Neutrophil (primary cell): ENCODE measurements around the gene GNRHR.

Experiments
- H3K27ac ChIP-seq: fragments of 200-600 bp; sonication (generic); 2 replicates; pipeline ENCODE4 v1.5.1; 2016; ENCODE audit warnings: mild to moderate bottlenecking, moderate library complexity
- H3K27me3 ChIP-seq: fragments of 200-600 bp; sonication (generic); 2 replicates; pipeline ENCODE4 v1.6.0; 2016; ENCODE audit warnings: mild to moderate bottlenecking
- H3K36me3 ChIP-seq: fragments of 200-600 bp; sonication (generic); 2 replicates; pipeline ENCODE4 v1.5.1; 2017
- H3K4me1 ChIP-seq, 2 experiments: fragments of 200-600 bp in 1 of 2; sonication (generic) in 1 of 2; 1 replicate in 1 of 2; 2 replicates in 1 of 2; pipeline versions ENCODE4 v1.5.1 to v1.6.1; 2013 to 2016; ENCODE audit warnings: low read depth in 1 of 2, low read length in 1 of 2, mild to moderate bottlenecking in 1 of 2, moderate library complexity in 1 of 2; ENCODE audit not compliant: control insufficient read depth in 1 of 2, insufficient read depth in 1 of 2
- H3K4me3 ChIP-seq, 2 experiments: fragments of 200-600 bp in 1 of 2; sonication (generic) in 1 of 2; 1 replicate in 1 of 2; 2 replicates in 1 of 2; pipeline ENCODE4 v1.5.1; 2013 to 2016; ENCODE audit warnings: low read depth in 1 of 2, low read length in 1 of 2, mild to moderate bottlenecking in 1 of 2, moderate library complexity in 1 of 2
- H3K9me3 ChIP-seq: fragments of 200-600 bp; sonication (generic); 2 replicates; pipeline ENCODE4 v1.5.1; 2016
- CTCF ChIP-seq: fragments of 200-600 bp; sonication (generic); IDR thresholded peaks from 2 replicates; pipeline ENCODE4 v1.5.1; 2016; ENCODE audit warnings: antibody characterized with exemption

Gene GNRHR

GRCh38 chr4:67755974-67756373 is 1.8 kb upstream of the GNRHR start:
- H3K36me3 ChIP-seq = no peaks in the 10 kb centered on the region

GRCh38 chr4:67751260-67751659 is 2.9 kb downstream of the GNRHR start:
- Histone ChIP-seq H3K27me3 (no peaks in the 10 kb centered on the region), H3K4me1 (no peaks in the 10 kb centered on the region), H3K9me3 (no peaks in the 10 kb centered on the region), H3K36me3 (no peaks in the 10 kb centered on the region), H3K27ac (no peak overlapping the region), H3K4me3 (no peak overlapping the region)
- no peak for TF ChIP-seq CTCF

More at GRCh38 chr4:67755974-67756373, 1.8 kb upstream of the GNRHR start:
- Histone ChIP-seq H3K27ac (no peak overlapping the region), H3K4me1 (no peaks in the 10 kb centered on the region), H3K9me3 (no peaks in the 10 kb centered on the region), H3K27me3 (no peaks in the 10 kb centered on the region), H3K4me3 (no peak overlapping the region)
- TF ChIP-seq CTCF = no peak

- no peaks in the 10 kb centered on the region for H3K36me3 ChIP-seq
Observed at GRCh38 chr4:67750691-67751090, 3.5 kb downstream of the GNRHR start.

GRCh38 chr4:67749286-67749685 is 4.9 kb downstream of the GNRHR start:
- Histone ChIP-seq H3K4me3 (no peak overlapping the region), H3K4me1 (no peaks in the 10 kb centered on the region), H3K36me3 (no peaks in the 10 kb centered on the region), H3K27ac (no peak overlapping the region), H3K9me3 (no peaks in the 10 kb centered on the region), H3K27me3 (no peaks in the 10 kb centered on the region)
- no peak for TF ChIP-seq CTCF

More at GRCh38 chr4:67750691-67751090, 3.5 kb downstream of the GNRHR start:
- Histone ChIP-seq H3K4me3 (no peak overlapping the region), H3K4me1 (no peaks in the 10 kb centered on the region), H3K27ac (no peak overlapping the region), H3K27me3 (no peaks in the 10 kb centered on the region), H3K9me3 (no peaks in the 10 kb centered on the region)
- no peak for TF ChIP-seq CTCF

GRCh38 chr4:67746797-67747495 is 7.2 kb downstream of the GNRHR start:
- no peak overlapping the region for H3K27ac ChIP-seq
- no peak overlapping the region for H3K4me3 ChIP-seq
- H3K4me1 ChIP-seq = no peaks in the 10 kb centered on the region
- no peaks in the 10 kb centered on the region for H3K27me3 ChIP-seq
- H3K36me3 ChIP-seq = no peaks in the 10 kb centered on the region
- peak; percentile 43 for TF ChIP-seq CTCF
- no peaks in the 10 kb centered on the region for H3K9me3 ChIP-seq
